Left kidney (tissue), 2 donors: ENCODE measurements around the gene SLC1A1. TPM values are rescaled to one million over a fixed set of nuclear protein-coding genes. Genes with fewer than 3 reads are reported as not detected.
"Not testable (repeated sequence)": the region's sequence is repeated elsewhere in the genome, so short reads cannot be mapped to it uniquely, and the experiment has no call there.

Experiments used
- DNase-seq: peaks from one replicate; pipeline ENCODE4 v3.0.0-alpha.2; 2013
- polyA plus RNA-seq: library from polyadenylated mRNA; unstranded; fragments of 120-200 nt; gene quantifications from one replicate; pipeline ENCODE4 v1.2.1, GENCODE V29; 2013; ENCODE audit not compliant: insufficient read length

Gene SLC1A1
- polyA plus RNA-seq, 1 donor: 20.7 TPM

- no peak for DNase-seq
Observed at GRCh38 chr9:4503103-4503502, 12.8 kb downstream of the SLC1A1 start.

GRCh38 chr9:4504250-4504649, 14.0 kb downstream of the SLC1A1 start:
- no peak for DNase-seq

- DNase-seq: no peak
Observed at GRCh38 chr9:4506490-4506889, 16.2 kb downstream of the SLC1A1 start.

GRCh38 chr9:4507306-4508130, 17.2 kb downstream of the SLC1A1 start:
- no peak for DNase-seq

GRCh38 chr9:4508246-4508906, 18.1 kb downstream of the SLC1A1 start:
- no peak for DNase-seq

GRCh38 chr9:4508907-4509589, 18.8 kb downstream of the SLC1A1 start:
- DNase-seq: no peak

- DNase-seq: no peak
Observed at GRCh38 chr9:4509590-4509984, 19.3 kb downstream of the SLC1A1 start.

- no peak for DNase-seq
Observed at GRCh38 chr9:4510546-4511322, 20.5 kb downstream of the SLC1A1 start.

GRCh38 chr9:4514252-4515128, 24.2 kb downstream of the SLC1A1 start:
- no peak for DNase-seq

GRCh38 chr9:4515958-4516375, 25.7 kb downstream of the SLC1A1 start:
- no peak for DNase-seq

- no peak for DNase-seq
Observed at GRCh38 chr9:4517274-4517673, 27.0 kb downstream of the SLC1A1 start.

GRCh38 chr9:4519604-4520003, 29.3 kb downstream of the SLC1A1 start:
- no peak for DNase-seq

GRCh38 chr9:4520055-4520454, 29.8 kb downstream of the SLC1A1 start:
- no peak for DNase-seq

- no peak for DNase-seq
Observed at GRCh38 chr9:4530375-4530774, 40.1 kb downstream of the SLC1A1 start.

GRCh38 chr9:4530831-4531230, 40.6 kb downstream of the SLC1A1 start:
- not testable (repeated sequence) for DNase-seq

- DNase-seq: not testable (repeated sequence)
Observed at GRCh38 chr9:4531355-4531754, 41.1 kb downstream of the SLC1A1 start.

GRCh38 chr9:4533881-4534280, 43.6 kb downstream of the SLC1A1 start:
- not testable (repeated sequence) for DNase-seq

- not testable (repeated sequence) for DNase-seq
Observed at GRCh38 chr9:4536196-4536595, 45.9 kb downstream of the SLC1A1 start.

- DNase-seq: no peak
Observed at GRCh38 chr9:4537581-4537980, 47.3 kb downstream of the SLC1A1 start.

- DNase-seq: no peak
Observed at GRCh38 chr9:4538107-4538506, 47.8 kb downstream of the SLC1A1 start.

GRCh38 chr9:4538621-4539020, 48.4 kb downstream of the SLC1A1 start:
- no peak for DNase-seq
